Tibial artery (tissue), 4 donors: ENCODE results near the gene CD28.

Source experiments
- DNase-seq, 2 donors: peaks; one replicate each; pipeline ENCODE4 v3.0.0-alpha.2; 2019
- H3K27ac ChIP-seq, 2 donors: fragments of 200-600 bp; sonication (generic) in 1 of 2; 1 replicate in 1 of 2; 2 replicates in 1 of 2; pipeline ENCODE4 v1.5.1; 2018 to 2019; ENCODE audit warnings: mild to moderate bottlenecking in 1 of 2
- H3K27me3 ChIP-seq, 2 donors: fragments of 200-600 bp; sonication (generic) in 1 of 2; one replicate each; pipeline versions ENCODE4 v1.5.1 to v1.6.0; 2016 to 2019
- H3K36me3 ChIP-seq, 3 donors: fragments of 200-600 bp; sonication (generic) in 2 of 3; one replicate each; pipeline ENCODE4 v1.5.1; 2016 to 2019; ENCODE audit warnings: mild to moderate bottlenecking in 2 of 3
- H3K4me1 ChIP-seq, 4 donors: fragments of 200-600 bp; sonication (generic) in 2 of 4; 1 replicate in 3 of 4; 2 replicates in 1 of 4; pipeline ENCODE4 v1.5.1; 2016 to 2019
- H3K4me3 ChIP-seq, 2 donors: fragments of 200-600 bp; sonication (generic) in 1 of 2; 1 replicate in 1 of 2; 2 replicates in 1 of 2; pipeline ENCODE4 v1.5.1; 2018 to 2019; ENCODE audit warnings: mild to moderate bottlenecking in 2 of 2
- H3K9me3 ChIP-seq, 3 donors: fragments of 200-600 bp; sonication (generic) in 1 of 3; one replicate each; pipeline ENCODE4 v1.5.1; 2016 to 2019
- CTCF ChIP-seq, 2 experiments: fragments of 200-600 bp in 1 of 2; fragments of 450-650 bp in 1 of 2; IDR thresholded peaks; one replicate each; pipeline ENCODE4 v1.5.1; 2017 to 2019; ENCODE audit warnings: antibody characterized with exemption in 2 of 2, mild to moderate bottlenecking in 1 of 2, moderate library complexity in 1 of 2
- intact Hi-C: fragments of 100-400 bp; cut with DNase I; formaldehyde crosslinking; loops from one replicate; pipeline ENCODE4 v1.15.0; 2023; ENCODE audit warnings: low total_unique reads

Gene CD28

DNA sequence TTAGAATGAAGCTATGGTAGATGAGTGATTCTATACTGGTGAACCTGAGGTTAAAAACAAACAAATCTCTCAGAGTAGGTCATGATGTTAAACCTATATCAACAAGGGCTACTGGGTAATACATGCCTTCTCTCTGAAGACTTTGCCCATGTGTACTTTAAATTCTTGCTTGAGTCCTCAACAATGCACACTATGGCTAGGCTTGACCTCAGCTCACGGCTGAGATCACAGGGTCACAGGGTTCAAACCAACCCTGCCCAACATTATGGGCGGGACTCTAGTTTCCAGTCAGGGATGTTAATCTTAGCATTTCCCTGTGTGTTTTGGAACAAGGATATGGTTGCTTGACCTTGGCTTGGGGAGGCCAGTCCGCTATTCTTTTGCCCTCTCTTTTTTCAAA lies 7.7 kb downstream of the CD28 start:
- Histone ChIP-seq H3K27me3 (no peaks in the 10 kb centered on the region), H3K36me3 (no peaks in the 10 kb centered on the region), H3K27ac (peak overlapping the region in 1 of 2 donors; percentile 19), H3K4me3 (no peak overlapping the region), H3K9me3 (no peaks in the 10 kb centered on the region), H3K4me1 (peaks cover 0 to 15% (median 4%) of the 10 kb centered on the region in 4 donors)
- DNase-seq = no peak
- intact Hi-C loops = no loop called here
- no peak for TF ChIP-seq CTCF (IDR thresholded peaks at IDR 0.05)

- H3K27ac ChIP-seq = no peak overlapping the region
- H3K9me3 ChIP-seq = no peaks in the 10 kb centered on the region
- no peak for DNase-seq
- no peak overlapping the region for H3K4me3 ChIP-seq
- H3K36me3 ChIP-seq = no peaks in the 10 kb centered on the region
- H3K4me1 ChIP-seq = peaks cover 0 to 15% (median 4%) of the 10 kb centered on the region in 4 donors
- intact Hi-C loops = no loop called here
- no peaks in the 10 kb centered on the region for H3K27me3 ChIP-seq
- TF ChIP-seq CTCF (IDR thresholded peaks at IDR 0.05) = no peak
These were observed 9.3 kb downstream of the CD28 start for GRCh38 chr2:203715744-203716143.

- intact Hi-C loops = no loop called here
- no peaks in the 10 kb centered on the region for H3K27me3 ChIP-seq
- no peaks in the 10 kb centered on the region for H3K9me3 ChIP-seq
- H3K27ac ChIP-seq = no peak overlapping the region
- TF ChIP-seq CTCF (IDR thresholded peaks at IDR 0.05) = no peak
- no peak overlapping the region for H3K4me3 ChIP-seq
- no peak for DNase-seq
- no peaks in the 10 kb centered on the region for H3K36me3 ChIP-seq
- H3K4me1 ChIP-seq = peaks cover 0 to 15% (median 4%) of the 10 kb centered on the region in 4 donors
These were observed 11.6 kb downstream of the CD28 start for GRCh38 chr2:203718087-203718486.

DNA sequence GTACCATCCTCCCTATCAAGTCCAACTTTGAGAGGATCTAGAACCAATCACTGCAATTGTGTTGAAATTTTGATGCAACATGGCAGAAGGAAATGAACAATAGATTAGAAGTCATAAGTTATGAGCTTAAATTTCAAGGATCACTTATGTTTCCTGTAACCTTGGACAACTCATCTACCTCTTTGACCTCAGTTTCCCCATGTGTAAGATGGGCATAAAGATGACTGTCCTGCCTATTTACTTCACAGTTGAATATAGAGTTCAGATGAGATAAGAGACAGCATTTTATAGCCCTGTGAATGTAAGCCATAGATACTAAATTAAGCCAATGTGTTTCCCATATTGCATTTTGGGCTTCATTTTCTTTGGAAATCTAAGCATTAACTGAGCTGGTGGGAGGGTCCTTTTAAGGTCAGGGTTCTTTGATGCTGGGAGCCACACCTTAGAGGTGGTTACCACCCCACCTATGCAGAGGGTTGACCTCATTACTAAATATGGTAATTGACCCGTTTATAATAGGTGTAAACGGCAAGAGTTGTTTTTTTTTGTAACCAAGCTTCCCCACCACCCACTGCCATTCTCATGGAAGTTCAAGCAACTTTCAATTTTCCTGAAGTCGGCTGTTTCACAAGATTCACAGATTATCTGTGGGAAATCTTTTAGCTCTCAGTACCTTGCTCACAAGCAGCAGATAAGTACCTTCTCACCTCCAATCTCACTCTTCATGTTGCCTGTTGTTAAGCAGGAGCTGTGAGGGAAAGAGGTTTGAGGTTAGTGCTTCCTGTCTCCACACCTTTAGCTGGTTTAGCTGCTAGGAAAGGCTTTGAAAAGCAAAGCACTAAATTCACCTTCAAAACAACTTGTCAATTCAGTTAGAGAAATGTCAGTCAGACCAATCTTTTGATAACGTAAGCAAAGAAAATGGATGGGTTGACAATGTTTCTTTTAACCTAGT lies 13.3 kb downstream of the CD28 start:
- Histone ChIP-seq H3K27me3 (no peaks in the 10 kb centered on the region), H3K9me3 (no peaks in the 10 kb centered on the region), H3K4me1 (peaks cover 0 to 7% (median under 1%) of the 10 kb centered on the region in 4 donors), H3K27ac (no peak overlapping the region), H3K36me3 (no peaks in the 10 kb centered on the region), H3K4me3 (no peak overlapping the region)
- no peak for TF ChIP-seq CTCF (IDR thresholded peaks at IDR 0.05)
- no peak for DNase-seq
- intact Hi-C loops = no loop called here

DNA sequence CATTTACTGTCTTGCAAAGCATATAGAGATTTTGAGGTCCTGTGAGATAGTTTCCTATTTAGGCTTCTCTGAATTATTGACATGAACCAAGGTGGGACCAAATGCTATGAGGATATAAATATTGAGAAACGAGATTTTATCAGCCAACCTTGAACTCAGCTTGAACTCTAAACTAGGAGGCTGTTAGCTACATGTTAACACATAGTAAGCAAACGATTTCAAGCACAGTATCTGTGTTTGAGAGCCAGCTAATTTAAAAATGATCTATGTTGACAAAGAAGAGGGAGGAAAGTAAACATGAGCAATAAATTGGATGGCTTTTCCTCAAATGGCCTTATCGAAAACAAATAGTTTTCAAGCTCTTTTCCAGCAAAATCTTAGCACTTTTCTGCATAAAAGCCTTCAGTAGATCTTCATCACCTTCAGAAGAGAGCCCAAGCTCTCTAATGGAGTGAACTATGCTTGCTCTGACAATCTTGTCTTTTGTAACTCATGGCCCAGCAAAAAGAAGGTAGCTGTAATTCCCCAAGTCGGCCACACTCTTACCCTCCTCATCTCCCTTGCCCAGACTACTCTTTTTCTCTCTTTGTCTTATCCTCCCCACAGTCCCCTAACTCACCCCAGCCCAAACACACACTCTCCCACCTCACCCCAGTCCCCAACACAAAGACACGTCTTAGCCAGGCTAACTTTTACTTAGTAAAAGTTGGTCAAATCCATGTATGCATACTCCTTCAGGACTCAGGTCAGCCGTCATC lies 14.7 kb downstream of the CD28 start:
- no peaks in the 10 kb centered on the region for H3K9me3 ChIP-seq
- no peak overlapping the region for H3K4me3 ChIP-seq
- no peak for DNase-seq
- H3K4me1 ChIP-seq = no peaks in the 10 kb centered on the region
- H3K36me3 ChIP-seq = no peaks in the 10 kb centered on the region
- intact Hi-C loops = no loop called here
- no peak overlapping the region for H3K27ac ChIP-seq
- TF ChIP-seq CTCF (IDR thresholded peaks at IDR 0.05) = no peak
- no peaks in the 10 kb centered on the region for H3K27me3 ChIP-seq
